ENCODE data around the gene SH2D5.

The SH2D5 gene

GRCh38 chr1:20728371-20729154, 3.9 kb downstream of the SH2D5 start:
- DNase-seq (ENCODE audit: low read depth, low spot score), result peak; percentile 88

- DNase-seq (ENCODE audit: low read depth, low spot score), result peak; percentile 89
These were observed 4.7 kb downstream of the SH2D5 start for GRCh38 chr1:20727746-20728316.

GRCh38 chr1:20726932-20727745, 5.4 kb downstream of the SH2D5 start:
- DNase-seq (ENCODE audit: low read depth, low spot score), result no peak

- DNase-seq (ENCODE audit: low read depth, low spot score), result no peak
These were observed 6.2 kb downstream of the SH2D5 start for GRCh38 chr1:20726118-20726911.

- DNase-seq (ENCODE audit: low read depth, low spot score), result no peak
These were observed 7.0 kb downstream of the SH2D5 start for GRCh38 chr1:20725189-20726117.

- DNase-seq (ENCODE audit: low read depth, low spot score), result peak; percentile 3
These were observed 7.9 kb downstream of the SH2D5 start for GRCh38 chr1:20724364-20725188.

- DNase-seq (ENCODE audit: low read depth, low spot score), result no peak
These were observed 8.8 kb downstream of the SH2D5 start for GRCh38 chr1:20723537-20724363.

GRCh38 chr1:20723159-20723536, 9.4 kb downstream of the SH2D5 start:
- DNase-seq (ENCODE audit: low read depth, low spot score), result no peak

- DNase-seq (ENCODE audit: low read depth, low spot score), result no peak
These were observed 11.1 kb downstream of the SH2D5 start for GRCh38 chr1:20721117-20722061.

GRCh38 chr1:20720631-20721091, 11.8 kb downstream of the SH2D5 start:
- no peak for DNase-seq (ENCODE audit: low read depth, low spot score)

GRCh38 chr1:20719871-20720620, 12.5 kb downstream of the SH2D5 start:
- DNase-seq (ENCODE audit: low read depth, low spot score), result no peak

- DNase-seq (ENCODE audit: low read depth, low spot score), result no peak
These were observed 13.2 kb downstream of the SH2D5 start for GRCh38 chr1:20719261-20719660.

- DNase-seq (ENCODE audit: low read depth, low spot score), result peak; percentile 3
These were observed 14.1 kb downstream of the SH2D5 start for GRCh38 chr1:20718343-20718882.

GRCh38 chr1:20717452-20718342, 14.8 kb downstream of the SH2D5 start, which contains the start of gene KIF17:
TSS of gene KIF17 (minus strand) at chr1:20718007. CDS start at chr1:20717706, 301 bp downstream.
- DNase-seq (ENCODE audit: low read depth, low spot score), result peak; percentile 66

GRCh38 chr1:20716232-20716631, 16.3 kb downstream of the SH2D5 start:
- no peak for DNase-seq (ENCODE audit: low read depth, low spot score)

Measured in ELF-1 (cell line).